GM21737 (cell line): ENCODE data around the gene SH3GL1.
"Not testable (repeated sequence)": the region's sequence is repeated elsewhere in the genome, so short reads cannot be mapped to it uniquely, and the experiment has no call there.

ENCODE experiments used
- ATAC-seq: cut with Tn5 transposase; IDR thresholded peaks from one replicate; pipeline ENCODE4 v1.9.1; 2021; ENCODE audit warnings: mild to moderate bottlenecking, moderate library complexity; ENCODE audit not compliant: unreplicated experiment

The SH3GL1 gene

GRCh38 chr19:4365791-4366665, 34.3 kb downstream of the SH3GL1 start:
- no peak for ATAC-seq

DNA sequence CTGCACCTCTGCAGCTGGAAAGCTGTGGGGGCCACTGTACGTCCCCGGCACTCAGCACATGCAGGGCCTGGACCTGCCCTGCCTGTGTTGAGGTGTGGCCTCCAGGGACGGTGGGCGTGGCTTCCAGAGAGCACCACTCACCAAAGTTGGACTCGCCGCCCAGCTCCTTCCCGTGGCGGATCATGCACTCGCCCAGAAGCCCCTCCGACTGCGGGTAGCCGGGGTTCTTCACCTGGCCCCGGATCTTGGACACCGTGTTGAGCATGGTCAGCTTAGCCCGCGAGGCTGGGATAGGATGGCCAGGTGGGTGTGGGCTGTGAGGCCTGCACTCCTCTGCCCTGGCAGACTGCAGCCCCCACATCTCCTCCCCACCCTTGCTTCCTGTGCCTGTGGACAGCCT, 35.0 kb downstream of the SH3GL1 start:
- ATAC-seq, result no peak

GRCh38 chr19:4363571-4364304, 36.6 kb downstream of the SH3GL1 start:
- no peak for ATAC-seq

- ATAC-seq, result no peak
These were observed 37.4 kb downstream of the SH3GL1 start for GRCh38 chr19:4362831-4363545.

DNA sequence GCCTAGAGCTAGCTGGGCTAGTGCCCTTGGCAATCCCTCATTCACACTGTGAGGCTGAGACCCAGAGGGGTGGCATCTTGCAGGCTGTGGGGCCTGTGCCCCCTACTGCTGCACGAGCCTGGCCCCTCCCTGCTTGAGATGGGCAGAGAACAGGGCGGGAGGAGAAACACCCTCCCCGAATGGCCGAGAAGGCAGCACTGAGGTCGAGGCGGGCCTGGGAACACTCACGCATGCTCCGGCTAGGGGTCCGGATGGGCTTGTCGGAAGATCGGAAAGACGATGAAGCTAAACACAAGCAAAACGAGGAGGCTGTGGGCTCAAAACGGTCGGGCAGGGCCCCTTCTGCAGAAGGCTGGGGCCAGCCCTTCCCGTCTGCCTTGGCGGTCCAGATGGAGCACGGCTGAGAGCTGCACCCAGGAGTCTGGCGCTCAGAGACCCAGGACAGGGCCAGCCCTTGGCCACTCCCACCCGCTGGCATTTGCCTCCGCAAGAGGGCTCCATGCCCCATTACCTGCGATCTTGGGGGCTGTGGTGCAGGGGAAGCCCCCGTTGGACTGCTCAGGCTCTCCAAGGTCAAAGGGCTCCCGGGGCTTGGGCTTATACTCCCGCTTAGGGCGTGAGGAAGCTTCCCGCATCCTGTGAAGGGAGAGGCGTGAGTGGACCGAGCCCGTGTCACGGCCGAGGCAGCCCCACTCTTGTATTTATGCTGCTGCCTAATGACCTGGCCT, 38.1 kb downstream of the SH3GL1 start:
- ATAC-seq, result no peak

- no peak for ATAC-seq
These were observed 38.9 kb downstream of the SH3GL1 start for GRCh38 chr19:4361152-4362046.

DNA sequence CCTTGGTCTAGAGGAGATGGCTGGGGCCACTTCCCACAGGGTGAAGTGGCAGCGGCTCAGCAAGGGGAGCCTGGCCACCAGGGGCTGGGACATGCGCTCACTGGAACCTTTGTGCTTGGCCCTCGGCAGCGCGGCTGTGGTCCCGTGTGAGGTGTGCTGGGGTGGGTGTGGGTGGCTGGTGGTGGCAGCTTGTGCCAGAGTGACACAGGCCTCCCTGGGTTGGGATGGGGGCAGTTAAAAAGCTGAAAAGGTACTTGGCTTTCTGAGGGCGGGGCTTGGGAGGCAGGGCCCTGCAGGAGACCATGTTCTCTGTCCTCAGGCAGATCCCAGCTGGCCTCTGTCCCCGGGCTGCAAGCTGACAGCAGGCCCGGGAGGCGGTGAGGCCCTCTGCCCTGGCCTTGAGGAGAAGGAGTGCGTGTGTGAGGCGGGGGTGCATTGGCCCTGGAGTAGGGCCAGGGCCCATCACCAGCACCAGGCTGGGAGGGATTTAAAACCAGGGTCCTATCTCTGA, 39.7 kb downstream of the SH3GL1 start:
- ATAC-seq, result no peak

DNA sequence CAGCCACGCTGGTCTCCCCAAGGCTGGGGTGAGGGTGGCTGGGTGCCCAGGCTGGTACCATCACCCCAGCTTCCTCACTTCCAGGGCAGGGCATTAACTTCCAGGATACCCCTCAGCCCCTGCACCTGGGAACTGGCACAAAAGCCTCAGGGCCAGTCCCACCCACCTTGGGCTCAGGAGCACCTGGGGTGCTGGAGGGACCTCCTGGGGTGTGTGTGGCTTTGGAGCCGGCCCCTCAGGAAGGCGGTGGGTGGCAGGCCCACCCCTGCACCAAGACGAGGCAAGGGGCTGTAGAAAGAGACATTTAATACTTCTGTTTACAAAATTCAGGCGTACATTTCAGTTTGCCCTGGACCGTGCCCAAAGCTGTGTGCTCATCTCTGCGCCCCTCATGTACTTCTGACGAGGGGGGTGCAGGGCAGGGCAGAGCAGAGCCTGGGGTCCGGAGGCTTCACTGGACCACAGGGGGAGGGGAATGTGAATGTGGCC, 40.2 kb downstream of the SH3GL1 start:
- no peak for ATAC-seq

- no peak for ATAC-seq
These were observed 40.7 kb downstream of the SH3GL1 start for GRCh38 chr19:4359627-4360000.

- ATAC-seq, result no peak
These were observed 41.4 kb downstream of the SH3GL1 start for GRCh38 chr19:4358709-4359626.

DNA sequence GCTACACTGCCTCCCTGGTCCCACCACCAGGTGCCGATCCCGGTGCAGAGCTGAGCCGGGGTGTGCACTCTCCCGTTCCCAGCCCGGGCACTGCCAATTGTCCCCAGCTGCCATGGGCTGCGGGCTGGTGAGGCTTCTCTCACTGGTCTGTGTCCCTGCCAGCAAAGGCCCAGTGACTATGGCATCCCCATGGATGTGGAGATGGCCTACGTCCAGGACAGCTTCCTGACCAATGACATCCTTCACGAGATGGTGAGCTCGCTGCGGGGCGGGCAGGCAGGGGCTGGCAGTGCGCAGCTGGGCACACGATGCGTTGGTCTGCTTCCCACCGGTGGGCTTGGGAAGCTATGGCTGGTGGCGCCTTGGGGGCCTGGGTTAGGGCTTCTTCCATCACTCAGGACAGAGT, 42.4 kb downstream of the SH3GL1 start:
- ATAC-seq, result no peak

DNA sequence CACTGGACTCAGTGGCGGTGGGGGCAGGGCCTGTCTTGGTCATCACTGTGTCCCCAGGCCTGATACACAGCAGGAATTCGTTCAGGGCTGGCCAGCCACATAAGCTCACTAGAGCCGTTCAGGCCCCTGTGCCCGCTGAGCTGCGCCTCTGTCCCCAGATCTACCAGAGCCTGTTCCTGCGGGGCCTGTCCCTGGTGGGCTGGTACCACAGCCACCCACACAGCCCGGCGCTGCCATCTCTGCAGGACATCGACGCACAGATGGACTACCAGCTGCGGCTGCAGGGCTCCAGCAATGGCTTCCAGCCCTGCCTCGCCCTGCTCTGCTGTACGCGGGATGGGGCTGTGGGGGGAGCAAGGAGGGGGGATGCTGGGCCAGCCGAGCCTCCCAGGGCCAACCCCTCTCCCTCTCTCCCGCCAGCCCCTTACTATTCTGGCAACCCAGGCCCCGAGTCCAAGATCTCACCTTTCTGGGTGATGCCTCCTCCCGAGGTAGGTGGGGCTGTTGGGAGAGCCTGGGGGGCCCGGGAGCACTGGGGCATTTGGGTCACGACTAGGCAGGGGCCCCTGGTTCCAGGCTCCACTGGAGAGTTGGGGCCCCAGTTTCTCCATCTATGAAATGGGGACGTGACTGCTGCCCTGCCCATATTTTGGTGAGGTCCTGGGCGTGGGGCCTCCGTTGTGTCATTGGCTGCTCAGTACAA, 43.1 kb downstream of the SH3GL1 start:
- ATAC-seq, result no peak

DNA sequence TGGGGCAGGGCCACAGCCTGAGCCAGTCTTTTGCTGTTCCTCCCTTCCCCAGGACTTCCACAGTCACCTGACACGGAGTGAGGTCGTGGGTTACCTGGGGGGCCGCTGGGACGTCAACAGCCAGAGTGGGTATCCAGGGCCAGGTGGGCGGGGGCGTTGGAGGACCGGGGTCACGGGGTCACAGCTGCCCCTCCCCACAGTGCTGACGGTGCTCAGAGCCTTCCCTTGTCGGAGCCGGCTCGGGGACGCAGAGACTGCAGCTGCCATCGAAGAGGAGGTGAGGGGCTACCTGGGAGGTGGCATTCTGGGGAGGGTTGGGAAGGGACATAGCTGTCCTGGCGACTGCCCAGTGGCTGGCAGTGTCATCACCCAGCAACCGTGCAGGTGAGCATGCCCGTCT, 45.5 kb downstream of the SH3GL1 start:
- ATAC-seq, result no peak

DNA sequence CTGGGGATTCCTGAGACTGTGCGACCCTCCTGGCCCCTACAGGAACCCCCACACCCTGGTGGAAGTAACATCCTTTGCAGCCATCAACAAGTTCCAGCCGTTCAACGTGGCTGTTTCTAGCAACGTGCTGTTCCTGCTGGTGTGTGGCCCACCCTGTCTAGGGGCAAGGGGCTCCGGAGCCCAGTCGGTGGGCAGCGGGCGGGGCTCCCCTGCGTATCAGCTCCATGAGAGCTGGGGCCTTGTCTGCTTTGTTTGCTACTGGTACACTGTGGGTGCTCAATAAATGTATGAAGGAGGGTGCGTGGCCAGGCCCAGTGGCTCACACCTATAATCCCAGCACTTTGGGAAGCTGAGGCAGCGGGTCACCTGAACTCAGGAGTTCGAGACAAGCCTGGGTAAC, 46.1 kb downstream of the SH3GL1 start:
- ATAC-seq, result no peak

DNA sequence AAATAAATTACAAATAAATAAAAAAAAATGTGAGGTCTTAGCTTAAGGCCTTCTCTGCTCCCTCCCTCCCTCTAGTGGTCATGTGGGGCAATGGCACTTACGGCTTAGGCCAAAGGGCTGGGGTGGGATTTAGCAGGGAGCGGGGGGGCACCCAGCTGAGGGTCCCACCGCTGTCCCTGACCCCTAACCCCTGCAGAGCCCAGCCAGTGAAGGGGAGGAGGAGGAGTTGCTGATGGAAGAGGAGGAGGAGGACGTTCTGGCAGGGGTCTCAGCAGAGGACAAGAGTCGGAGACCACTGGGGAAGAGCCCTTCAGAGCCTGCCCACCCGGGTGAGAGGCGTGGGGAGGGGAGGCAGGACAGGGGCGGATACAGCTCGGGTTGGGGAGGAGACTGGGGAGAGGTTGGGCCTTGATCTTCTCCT, 47.6 kb downstream of the SH3GL1 start:
- ATAC-seq, result no peak

- no peak for ATAC-seq
These were observed 49.6 kb downstream of the SH3GL1 start for GRCh38 chr19:4350726-4351125.

- ATAC-seq, result no peak
These were observed 50.2 kb downstream of the SH3GL1 start for GRCh38 chr19:4350111-4350510.

GRCh38 chr19:4349225-4349624, 51.1 kb downstream of the SH3GL1 start:
- not testable (repeated sequence) for ATAC-seq
